GM12878 (cell line): Measurements from ENCODE around the gene OTOR. TPM values are rescaled to one million over a fixed set of nuclear protein-coding genes. Genes with fewer than 3 reads are reported as not detected.

ENCODE experiments used
- ATAC-seq: fragments of 200-7000 bp; cut with Tn5 transposase; 3 replicates; pipeline ENCODE4 v1.9.1; 2020; ENCODE audit warnings: mild to moderate bottlenecking, moderate library complexity
- BruUV-seq: library from RNA; stranded (reverse); fragments of 400-500 nt; replicated peaks from 2 replicates; lab custom pipeline; 2021; lab: Mats Ljungman, UMichigan
- CTCF ChIA-PET: fragments of 300-600 bp; sonication (Branson Sonifier 250); formaldehyde crosslinking; extraction: SDS; loops from one replicate; lab custom pipeline; 2021; ENCODE audit warnings: inconsistent platforms; lab: Yijun Ruan, JAX
- POLR2A ChIA-PET: fragments of 350-600 bp; formaldehyde crosslinking; extraction: SDS; loops from one replicate; lab custom pipeline; 2021; ENCODE audit warnings: inconsistent platforms; lab: Charles Lee
- RAD21 ChIA-PET: fragments of 300-600 bp; sonication (Branson Sonifier 250); formaldehyde crosslinking; loops from one replicate; lab custom pipeline; 2023; ENCODE audit warnings: antibody characterized with exemption; ENCODE audit not compliant: unreplicated experiment; lab: Charles Lee
- SMC1A ChIA-PET: fragments of 300-600 bp; sonication (Branson Sonifier 250); formaldehyde crosslinking; loops from one replicate; lab custom pipeline; 2023; ENCODE audit not compliant: unreplicated experiment, uncharacterized antibody; lab: Charles Lee
- DNase-seq: peaks from one replicate; pipeline ENCODE4 v3.0.0-alpha.2; 2011; ENCODE audit warnings: low read depth, low spot score
- FAIRE-seq: peaks from 3 replicates; lab custom pipeline; 2011; peaks lifted over from hg19 to GRCh38; lab: Jason Lieb, UNC
- H2AFZ ChIP-seq: 2 replicates; pipeline ENCODE4 v1.6.0; 2011; ENCODE audit warnings: low read depth, low read length, control low read depth; ENCODE audit not compliant: control insufficient read depth
- H3K27ac ChIP-seq: 2 replicates; pipeline ENCODE4 v1.5.1; 2011; ENCODE audit warnings: control low read depth; ENCODE audit not compliant: control insufficient read depth, insufficient read depth
- H3K27me3 ChIP-seq, 2 experiments: replicated peaks in 1 of 2; 2 replicates each; pipeline versions ENCODE4 v1.6.0 to v1.6.1; 2011; ENCODE audit warnings: low read length in 1 of 2; ENCODE audit not compliant: control insufficient read depth in 2 of 2, insufficient read depth in 2 of 2
- H3K36me3 ChIP-seq, 2 experiments: 2 replicates each; pipeline ENCODE4 v1.5.1; 2011; ENCODE audit warnings: low read length in 1 of 2; ENCODE audit not compliant: control insufficient read depth in 2 of 2, insufficient read depth in 2 of 2
- H3K4me1 ChIP-seq: 2 replicates; pipeline ENCODE4 v1.6.1; 2011; ENCODE audit warnings: mild to moderate bottlenecking, low read length, moderate library complexity, mixed read lengths; ENCODE audit not compliant: control insufficient read depth, insufficient read depth
- H3K4me2 ChIP-seq: 2 replicates; pipeline ENCODE4 v1.6.0; 2011; ENCODE audit warnings: control low read depth; ENCODE audit not compliant: control insufficient read depth, insufficient read depth
- H3K4me3 ChIP-seq: fragments of 200-600 bp; sonication (generic); 2 replicates; pipeline ENCODE4 v1.5.1; 2016
- H3K79me2 ChIP-seq: 2 replicates; pipeline ENCODE4 v1.6.0; 2011; ENCODE audit warnings: low read length; ENCODE audit not compliant: control insufficient read depth, insufficient read depth
- H3K9ac ChIP-seq: 2 replicates; pipeline ENCODE4 v1.8.0; 2011; ENCODE audit warnings: low read length, control low read depth, mixed read lengths; ENCODE audit not compliant: control insufficient read depth, insufficient read depth
- H3K9me3 ChIP-seq: replicated peaks from 3 replicates; pipeline ENCODE4 v1.5.1; 2011; ENCODE audit warnings: mild to moderate bottlenecking, low read length; ENCODE audit not compliant: control insufficient read depth, insufficient read depth
- H4K20me1 ChIP-seq: 2 replicates; pipeline ENCODE4 v1.6.0; 2011; ENCODE audit not compliant: control insufficient read depth, insufficient read depth
- BHLHE40 ChIP-seq, 2 experiments: fragments of 450-650 bp in 1 of 2; IDR thresholded peaks; 2 replicates each; pipeline ENCODE4 v1.6.1; 2011 to 2017; ENCODE audit warnings: low read depth in 2 of 2, borderline replicate concordance in 1 of 2, improper control_type of control experiment in 1 of 2, low read length in 1 of 2, mild to moderate bottlenecking in 1 of 2
- CHD2 ChIP-seq: IDR thresholded peaks from 2 replicates; pipeline ENCODE4 v1.6.1; 2011; ENCODE audit warnings: low read depth, low read length, improper control_type of control experiment, borderline replicate concordance
- CREB1 ChIP-seq: IDR thresholded peaks from 2 replicates; pipeline ENCODE4 v1.6.1; 2012; ENCODE audit warnings: low read depth, mild to moderate bottlenecking, inconsistent platforms
- KLF5 ChIP-seq: fragments of 450-650 bp; IDR thresholded peaks from 2 replicates; pipeline ENCODE4 v1.6.1; 2014; ENCODE audit warnings: mild to moderate bottlenecking; ENCODE audit not compliant: partially characterized antibody
- NBN ChIP-seq: fragments of 450-650 bp; IDR thresholded peaks from 2 replicates; pipeline ENCODE4 v1.6.1; 2016
- PML ChIP-seq: IDR thresholded peaks from 2 replicates; pipeline ENCODE4 v1.6.1; 2012; ENCODE audit warnings: low read length, inconsistent platforms
- PRDM15 ChIP-seq: fragments of 450-650 bp; formaldehyde crosslinking; IDR thresholded peaks from 2 replicates; pipeline ENCODE4 v1.4.0; 2020; ENCODE audit warnings: mild to moderate bottlenecking, moderate library complexity
- RB1 ChIP-seq: fragments of 450-650 bp; formaldehyde crosslinking; IDR thresholded peaks from 2 replicates; pipeline ENCODE4 v1.6.1; 2017; ENCODE audit warnings: mild to moderate bottlenecking, borderline replicate concordance
- RFX5 ChIP-seq: IDR thresholded peaks from 2 replicates; pipeline ENCODE4 v1.6.1; 2011; ENCODE audit warnings: low read depth, low read length, improper control_type of control experiment
- RUNX3 ChIP-seq: IDR thresholded peaks from 2 replicates; pipeline ENCODE4 v1.6.1; 2012; ENCODE audit warnings: low read length, inconsistent platforms
- SIN3A ChIP-seq: IDR thresholded peaks from 2 replicates; pipeline ENCODE4 v1.6.1; 2012; ENCODE audit warnings: low read depth, low read length, improper control_type of control experiment
- SMARCA5 ChIP-seq: fragments of 450-650 bp; IDR thresholded peaks from 2 replicates; pipeline ENCODE4 v1.6.1; 2017; ENCODE audit warnings: mild to moderate bottlenecking
- SP1 ChIP-seq: IDR thresholded peaks from one replicate; pipeline ENCODE4 v1.6.1; 2011; ENCODE audit warnings: low read depth, low read length
- TAF1 ChIP-seq: IDR thresholded peaks from 2 replicates; pipeline ENCODE4 v1.6.1; 2011; ENCODE audit warnings: mild to moderate bottlenecking, low read depth, low read length, borderline replicate concordance
- TBL1XR1 ChIP-seq: IDR thresholded peaks from 2 replicates; pipeline ENCODE4 v1.6.1; 2012; ENCODE audit warnings: low read depth, low read length, improper control_type of control experiment
- YY1 ChIP-seq: IDR thresholded peaks from 2 replicates; pipeline ENCODE4 v1.6.1; 2011; ENCODE audit warnings: low read depth, mild to moderate bottlenecking, low read length
- ZNF207 ChIP-seq: fragments of 450-650 bp; IDR thresholded peaks from 2 replicates; pipeline ENCODE4 v1.6.1; 2014; ENCODE audit warnings: antibody characterized with exemption, mild to moderate bottlenecking, borderline replicate concordance
- ZNF274 ChIP-seq: IDR thresholded peaks from one replicate; pipeline ENCODE4 v1.8.0; 2011; ENCODE audit not compliant: insufficient read length, insufficient read depth
- WGBS: methylation state at CpG from one replicate; pipeline ENCODE4 v1.1.6; 2016; ENCODE audit warnings: low lambda C conversion rate; ENCODE audit not compliant: insufficient replicate concordance, insufficient coverage; ENCODE audit errors: missing lambda C conversion rate; 5-methylcytosine and 5-hydroxymethylcytosine counted together
- in situ Hi-C: fragments of 300-500 bp; cut with MboI; formaldehyde crosslinking; loops from 9 replicates; pipeline ENCODE4 v1.14.3; 2018; ENCODE audit warnings: mixed read lengths
- intact Hi-C: fragments of 100-400 bp; cut with micrococcal nuclease; formaldehyde crosslinking; loops from one replicate; pipeline ENCODE4 v1.14.2; 2022; ENCODE audit not compliant: unreplicated experiment
- polyA plus RNA-seq, 11 experiments: library from polyadenylated mRNA; depleted of rRNA in 4 of 11; unstranded in 6 of 11; stranded (reverse) in 5 of 11; fragments of >200 nt; fragmentation: Nextera tagmentation in 4 of 11; fragmentation: Illumina TruSeq in 1 of 11; extraction: Ambion mirVana in 4 of 11; extraction: Trizol in 1 of 11; gene quantifications; 1 replicate in 1 of 11; 2 replicates in 10 of 11; pipeline versions ENCODE4 v1.2.1 to v1.2.3, GENCODE V29; 2011 to 2016; ENCODE audit warnings: inconsistent platforms in 2 of 11, missing spikeins in 2 of 11, low read depth in 1 of 11
- total RNA-seq, 4 experiments: library from RNA; depleted of rRNA in 3 of 4; stranded (reverse); fragments of >200 nt in 3 of 4; fragmentation: Illumina TruSeq in 1 of 4; extraction: Trizol in 1 of 4; gene quantifications; 2 replicates each; pipeline versions ENCODE4 v1.2.1 to v1.2.3, GENCODE V29; 2013 to 2021
- TF ChIP-seq, protein P1 (sequence below): fragments of 150-350 bp; IDR thresholded peaks from 2 replicates; pipeline ENCODE4 v1.6.1; 2014; ENCODE audit warnings: mild to moderate bottlenecking, low read depth, low read length
- TF ChIP-seq, protein P2 (sequence below): fragments of 450-650 bp; conservative IDR thresholded peaks from 2 replicates; pipeline ENCODE4 v1.6.1; 2017; ENCODE audit warnings: mild to moderate bottlenecking, moderate library complexity

The OTOR gene
- total and polyA plus RNA-seq, 10 of the 15 experiments (the other 5 are each of a cell fraction or from before 2014, with no cell fraction given) = not detected

GRCh38 chr20:16775961-16776360 lies 27.8 kb downstream of the OTOR start:
- no peaks in the 10 kb centered on the region for H3K9me3 ChIP-seq
- H4K20me1 ChIP-seq = no peaks in the 10 kb centered on the region
- intact Hi-C loops = no loop called here
- H3K27me3 ChIP-seq = no peaks in the 10 kb centered on the region
- in situ Hi-C loops = no loop called here
- FAIRE-seq = no peak
- ATAC-seq = no peak
- H3K27ac ChIP-seq = no peak overlapping the region
- no peak for TF ChIP-seq BHLHE40 (IDR thresholded peaks at IDR 0.05; ENCODE audit: borderline replicate concordance in 1 of 2, low read depth in 2 of 2, low read length in 1 of 2)
- no peak for TF ChIP-seq YY1
- TF ChIP-seq PML = no peak
- no peak for TF ChIP-seq CHD2
- TF ChIP-seq NBN = no peak
- no peak for TF ChIP-seq SMARCA5
- no peak for TF ChIP-seq KLF5
- no peak for TF ChIP-seq SIN3A
- no peak for TF ChIP-seq TBL1XR1
- TF ChIP-seq SP1 = no peak
- TF ChIP-seq CREB1 = no peak
- TF ChIP-seq RUNX3 = no peak
- TF ChIP-seq, protein P1, sequence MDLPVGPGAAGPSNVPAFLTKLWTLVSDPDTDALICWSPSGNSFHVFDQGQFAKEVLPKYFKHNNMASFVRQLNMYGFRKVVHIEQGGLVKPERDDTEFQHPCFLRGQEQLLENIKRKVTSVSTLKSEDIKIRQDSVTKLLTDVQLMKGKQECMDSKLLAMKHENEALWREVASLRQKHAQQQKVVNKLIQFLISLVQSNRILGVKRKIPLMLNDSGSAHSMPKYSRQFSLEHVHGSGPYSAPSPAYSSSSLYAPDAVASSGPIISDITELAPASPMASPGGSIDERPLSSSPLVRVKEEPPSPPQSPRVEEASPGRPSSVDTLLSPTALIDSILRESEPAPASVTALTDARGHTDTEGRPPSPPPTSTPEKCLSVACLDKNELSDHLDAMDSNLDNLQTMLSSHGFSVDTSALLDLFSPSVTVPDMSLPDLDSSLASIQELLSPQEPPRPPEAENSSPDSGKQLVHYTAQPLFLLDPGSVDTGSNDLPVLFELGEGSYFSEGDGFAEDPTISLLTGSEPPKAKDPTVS = no peak
- TF ChIP-seq RB1 = no peak
- no peak for TF ChIP-seq TAF1
- no peak for TF ChIP-seq ZNF274
- TF ChIP-seq RFX5 = no peak
- no peak for TF ChIP-seq ZNF207
- no peak for TF ChIP-seq PRDM15
- TF ChIP-seq, protein P2, sequence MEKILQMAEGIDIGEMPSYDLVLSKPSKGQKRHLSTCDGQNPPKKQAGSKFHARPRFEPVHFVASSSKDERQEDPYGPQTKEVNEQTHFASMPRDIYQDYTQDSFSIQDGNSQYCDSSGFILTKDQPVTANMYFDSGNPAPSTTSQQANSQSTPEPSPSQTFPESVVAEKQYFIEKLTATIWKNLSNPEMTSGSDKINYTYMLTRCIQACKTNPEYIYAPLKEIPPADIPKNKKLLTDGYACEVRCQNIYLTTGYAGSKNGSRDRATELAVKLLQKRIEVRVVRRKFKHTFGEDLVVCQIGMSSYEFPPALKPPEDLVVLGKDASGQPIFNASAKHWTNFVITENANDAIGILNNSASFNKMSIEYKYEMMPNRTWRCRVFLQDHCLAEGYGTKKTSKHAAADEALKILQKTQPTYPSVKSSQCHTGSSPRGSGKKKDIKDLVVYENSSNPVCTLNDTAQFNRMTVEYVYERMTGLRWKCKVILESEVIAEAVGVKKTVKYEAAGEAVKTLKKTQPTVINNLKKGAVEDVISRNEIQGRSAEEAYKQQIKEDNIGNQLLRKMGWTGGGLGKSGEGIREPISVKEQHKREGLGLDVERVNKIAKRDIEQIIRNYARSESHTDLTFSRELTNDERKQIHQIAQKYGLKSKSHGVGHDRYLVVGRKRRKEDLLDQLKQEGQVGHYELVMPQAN = no peak
- no peak overlapping the region for H3K9ac ChIP-seq
- no peak overlapping the region for H2AFZ ChIP-seq
- no peaks in the 10 kb centered on the region for H3K36me3 ChIP-seq
- ChIA-PET RAD21 (no interaction called here), SMC1A (interaction anchor here (0.8 kb wide), 1 partner anchor 15 kb away, joined by 4 read pairs; no protein-coding TSS in a partner anchor), POLR2A (no interaction called here), CTCF (interaction anchor here (1.5 kb wide), 1 partner anchor 28 kb away, joined by 4 read pairs; no protein-coding TSS in a partner anchor)
- 0% methylated on average over 1 of the region's 1 CpG for WGBS
- no peaks in the 10 kb centered on the region for H3K79me2 ChIP-seq
- DNase-seq = no peak
- no peak overlapping the region for H3K4me2 ChIP-seq
- H3K4me3 ChIP-seq = no peak overlapping the region
- BruUV-seq = no TSS peak
- H3K4me1 ChIP-seq = no peaks in the 10 kb centered on the region
